Measurements from ENCODE around the gene KIAA0232.
A peak's percentile ranks its signal among the peaks of the same experiment; 100 is the strongest.
"Not testable (repeated sequence)": the region's sequence is repeated elsewhere in the genome, so short reads cannot be mapped to it uniquely, and the experiment has no call there.

Gene KIAA0232

DNA sequence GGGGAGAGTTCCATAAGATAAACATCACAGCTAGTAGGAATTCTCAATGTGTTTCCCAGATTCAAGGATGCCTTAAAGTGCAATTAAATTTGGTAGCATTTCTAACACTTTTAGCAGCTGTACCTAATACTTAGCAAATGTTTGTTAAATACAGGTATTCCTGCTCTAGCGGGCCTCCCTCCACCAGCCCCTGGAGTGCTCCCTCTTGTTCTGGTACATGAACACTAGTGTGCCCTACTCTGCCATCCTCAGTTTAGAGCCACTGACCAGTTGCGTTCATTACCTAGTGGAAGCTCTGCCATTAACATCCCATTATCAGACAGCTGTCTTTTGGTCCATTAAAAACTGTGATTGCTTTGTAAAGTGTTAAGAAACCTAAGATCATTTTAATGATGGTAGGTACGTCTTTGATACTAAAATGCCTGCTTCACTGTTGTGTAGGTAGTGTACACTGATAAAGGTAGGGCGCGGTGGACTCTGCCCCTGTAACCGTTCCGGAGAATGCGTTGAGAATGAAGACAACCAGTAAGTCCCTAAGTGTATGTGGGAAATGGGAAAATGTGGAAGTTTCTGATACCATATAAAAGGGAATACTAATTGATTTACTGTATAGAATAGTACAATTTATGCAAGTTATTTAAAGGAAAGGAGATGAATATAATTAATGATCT, 21.7 kb downstream of the KIAA0232 start:
- DNase-seq (ENCODE audit: low read depth), result no peak

- no peak for DNase-seq (ENCODE audit: low read depth)
Measured at GRCh38 chr4:6806924-6807626, 24.5 kb downstream of the KIAA0232 start.

DNA sequence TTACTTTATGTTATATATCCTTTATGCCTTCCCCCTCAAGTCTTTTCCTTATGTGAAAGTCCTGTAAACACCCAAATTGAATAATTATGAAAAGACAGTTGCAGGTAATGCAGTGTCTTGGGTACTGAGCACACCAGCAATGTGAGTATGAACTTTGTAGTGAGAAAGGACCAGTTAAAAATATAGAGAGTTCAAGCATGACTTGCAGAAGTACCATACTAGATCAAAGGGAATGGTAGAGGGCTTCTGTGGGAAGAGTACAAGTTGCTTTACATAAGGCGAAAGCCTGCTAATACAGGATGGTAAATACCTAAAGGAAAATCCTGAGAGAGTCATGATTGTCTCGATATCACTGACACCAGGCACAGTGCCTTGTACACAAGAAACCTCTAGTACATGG, 25.7 kb downstream of the KIAA0232 start:
- no peak for DNase-seq (ENCODE audit: low read depth)

DNA sequence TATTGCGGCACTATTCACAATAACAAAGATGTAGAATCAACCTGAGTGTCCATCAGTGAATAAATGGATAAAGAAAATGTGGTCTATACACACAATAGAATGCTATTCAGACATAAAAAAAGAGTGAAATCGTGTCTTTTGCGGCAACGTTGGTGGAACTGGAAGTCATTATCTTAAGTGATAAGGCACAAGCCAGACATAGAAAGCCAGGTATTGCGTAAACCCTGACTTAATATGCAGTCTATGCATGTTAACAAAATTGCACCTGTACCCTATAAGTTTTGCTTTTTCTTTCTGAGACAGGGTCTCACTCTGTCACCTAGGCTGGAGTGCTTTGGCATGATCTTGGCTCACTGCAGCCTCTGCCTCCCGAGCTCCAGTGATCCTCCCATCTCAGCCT, 28.6 kb downstream of the KIAA0232 start:
- DNase-seq (ENCODE audit: low read depth), result no peak

DNA sequence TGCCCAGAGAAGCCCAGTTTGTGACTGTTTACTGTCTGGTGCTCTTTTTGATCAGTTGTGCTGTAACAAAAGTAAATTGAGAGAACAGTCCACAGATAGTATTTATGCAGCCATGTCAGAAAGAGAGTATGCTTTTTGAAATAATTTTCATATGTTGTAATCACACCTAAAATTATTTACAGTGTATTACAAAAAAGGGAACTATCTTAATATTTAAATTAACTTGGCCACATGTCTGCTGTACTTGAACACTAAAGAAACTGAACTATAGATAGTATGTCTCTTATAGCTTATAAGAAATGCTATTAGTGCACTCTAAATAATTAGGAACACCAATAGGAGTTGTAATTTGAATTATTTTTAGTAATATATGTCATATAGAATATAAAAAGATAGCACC, 30.2 kb downstream of the KIAA0232 start:
- DNase-seq (ENCODE audit: low read depth), result no peak

DNA sequence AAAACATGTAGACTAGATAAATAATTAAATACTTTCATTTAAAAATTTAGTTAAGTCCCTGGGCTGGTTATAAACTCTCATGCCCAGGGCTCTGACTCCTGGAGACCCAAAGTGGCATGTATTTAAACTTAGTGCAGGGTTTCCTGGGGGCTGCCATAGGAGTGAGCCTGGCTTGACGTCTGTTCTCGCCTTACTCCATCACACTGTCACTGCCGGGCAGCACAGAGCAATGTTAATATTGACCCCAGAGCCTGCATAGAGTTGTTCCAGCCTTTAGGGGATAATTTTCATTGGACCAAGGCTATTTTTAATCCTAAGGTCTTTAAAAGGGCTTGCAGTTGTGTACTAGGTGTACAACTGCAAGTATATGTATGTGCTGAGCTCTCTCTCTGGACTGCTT, 31.2 kb downstream of the KIAA0232 start:
- no peak for DNase-seq (ENCODE audit: low read depth)

- DNase-seq (ENCODE audit: low read depth), result no peak
Measured at GRCh38 chr4:6815029-6815836, 32.7 kb downstream of the KIAA0232 start.

- DNase-seq (ENCODE audit: low read depth), result no peak
Measured at GRCh38 chr4:6819295-6819694, 36.8 kb downstream of the KIAA0232 start.

GRCh38 chr4:6820695-6821094, 38.2 kb downstream of the KIAA0232 start:
- no peak for DNase-seq (ENCODE audit: low read depth)

GRCh38 chr4:6824071-6824470, 41.5 kb downstream of the KIAA0232 start:
- DNase-seq (ENCODE audit: low read depth), result no peak

GRCh38 chr4:6824772-6825402, 42.4 kb downstream of the KIAA0232 start:
- DNase-seq (ENCODE audit: low read depth), result no peak

DNA sequence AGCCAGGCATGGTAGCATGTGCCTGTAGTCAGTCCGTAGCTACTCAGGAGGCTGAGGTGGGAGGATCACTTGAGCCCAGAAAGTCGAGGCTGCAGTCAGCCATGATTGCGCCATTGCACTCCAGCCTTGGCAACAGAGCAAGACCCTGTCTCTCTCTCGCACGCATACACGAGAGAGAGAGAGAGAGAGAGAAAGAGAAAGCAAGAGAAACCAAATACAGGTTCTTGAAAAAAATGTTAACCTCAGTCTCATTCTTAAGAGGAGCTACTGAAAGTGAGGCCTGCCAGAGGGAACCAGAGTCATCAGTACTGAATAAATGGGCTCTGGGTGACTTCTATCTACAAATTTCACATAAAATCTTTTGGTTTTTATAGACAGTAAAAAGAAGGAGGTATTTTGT, 42.9 kb downstream of the KIAA0232 start:
- no peak for DNase-seq (ENCODE audit: low read depth)

DNA sequence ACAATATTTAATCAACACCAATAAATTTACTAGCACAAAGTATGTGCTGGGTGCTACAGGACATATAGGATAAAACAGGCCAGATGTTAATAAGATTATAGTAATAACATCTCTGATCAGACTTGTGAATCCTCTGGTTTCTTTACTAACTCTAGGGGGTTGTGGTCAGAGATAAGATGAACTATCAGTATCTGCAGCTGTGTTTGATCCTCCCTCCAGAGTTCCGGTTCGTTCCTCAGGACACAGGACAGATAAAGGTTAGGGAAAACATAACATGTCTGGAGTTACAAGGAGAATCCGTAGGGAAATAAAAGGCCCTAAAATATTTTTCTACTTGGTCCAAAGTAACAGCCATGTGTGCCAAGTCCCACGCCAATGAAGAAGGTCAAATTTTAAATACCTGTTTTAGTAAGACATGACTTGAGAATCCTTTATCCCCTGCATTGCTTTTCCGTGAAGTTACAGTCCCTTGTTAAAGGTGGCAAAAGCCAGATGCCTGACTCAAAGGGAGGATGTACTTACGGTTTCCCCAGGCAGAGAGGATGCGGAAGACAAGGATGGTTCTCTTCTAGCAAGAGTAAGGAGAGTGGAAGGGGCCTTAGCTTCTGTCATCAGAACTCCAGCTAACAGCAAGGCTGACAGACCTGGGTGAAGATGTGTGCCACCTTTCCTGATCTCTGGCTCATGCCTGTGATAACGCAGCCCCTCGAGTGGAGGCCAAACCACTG, 44.4 kb downstream of the KIAA0232 start:
- DNase-seq (ENCODE audit: low read depth), result no peak

GRCh38 chr4:6829086-6829485, 46.6 kb downstream of the KIAA0232 start:
- DNase-seq (ENCODE audit: low read depth), result no peak

DNA sequence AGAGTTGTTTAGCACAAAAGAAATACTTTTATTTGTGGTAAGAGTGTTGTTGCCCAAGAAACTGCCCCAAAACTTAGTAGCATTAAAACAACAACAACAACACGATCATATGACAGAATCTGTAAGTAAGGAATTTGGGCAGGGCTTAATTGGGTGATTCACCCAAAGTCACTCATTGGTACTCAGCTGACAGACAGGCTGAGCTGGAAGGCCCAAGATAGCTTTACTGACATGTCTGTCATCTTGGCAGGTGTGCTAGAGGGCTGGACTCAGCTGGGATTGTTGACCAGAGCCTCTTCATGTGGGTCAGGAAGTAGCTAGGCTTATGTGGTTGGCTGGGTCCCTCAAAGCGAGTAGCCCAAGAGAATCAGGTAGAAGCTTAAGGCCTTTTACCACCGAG, 52.3 kb downstream of the KIAA0232 start:
- DNase-seq (ENCODE audit: low read depth), result peak; percentile 27

DNA sequence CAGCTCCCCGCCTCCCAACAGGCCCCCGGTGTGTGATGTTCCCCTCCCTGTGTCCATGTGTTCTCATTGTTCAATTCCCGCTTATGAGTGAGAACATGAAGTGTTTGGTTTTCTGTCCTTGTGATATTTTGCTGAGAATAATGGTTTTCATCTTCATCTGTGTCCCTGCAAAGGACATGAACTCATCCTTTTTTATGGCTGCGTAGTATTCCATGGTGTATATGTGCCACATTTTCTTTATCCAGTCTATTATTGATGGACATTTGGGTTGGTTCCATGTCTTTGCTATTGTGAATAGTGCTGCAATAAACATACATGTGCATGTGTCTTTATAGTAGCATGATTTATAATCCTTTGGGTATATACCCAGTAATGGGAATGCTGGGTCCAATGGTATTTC, 53.1 kb downstream of the KIAA0232 start:
- DNase-seq (ENCODE audit: low read depth), result not testable (repeated sequence)

DNA sequence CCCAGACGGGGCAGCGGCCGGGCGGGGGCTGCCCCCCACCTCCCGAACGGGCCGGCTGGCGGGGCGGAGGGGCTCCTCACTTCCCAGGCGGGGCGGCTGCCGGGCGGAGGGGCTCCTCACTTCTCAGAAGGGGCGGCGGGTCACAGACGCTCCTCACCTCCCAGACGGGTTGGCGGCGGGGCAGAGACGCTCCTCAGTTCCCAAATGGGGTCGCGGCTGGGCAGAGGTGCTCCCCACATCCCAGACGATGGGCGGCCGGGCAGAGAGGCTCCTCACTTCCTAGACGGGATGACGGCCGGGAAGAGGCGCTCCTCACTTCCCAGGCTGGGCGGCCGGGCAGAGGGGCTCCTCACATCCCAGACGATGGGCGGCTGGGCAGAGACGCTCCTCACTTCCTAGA, 54.6 kb downstream of the KIAA0232 start:
- not testable (repeated sequence) for DNase-seq (ENCODE audit: low read depth)

DNA sequence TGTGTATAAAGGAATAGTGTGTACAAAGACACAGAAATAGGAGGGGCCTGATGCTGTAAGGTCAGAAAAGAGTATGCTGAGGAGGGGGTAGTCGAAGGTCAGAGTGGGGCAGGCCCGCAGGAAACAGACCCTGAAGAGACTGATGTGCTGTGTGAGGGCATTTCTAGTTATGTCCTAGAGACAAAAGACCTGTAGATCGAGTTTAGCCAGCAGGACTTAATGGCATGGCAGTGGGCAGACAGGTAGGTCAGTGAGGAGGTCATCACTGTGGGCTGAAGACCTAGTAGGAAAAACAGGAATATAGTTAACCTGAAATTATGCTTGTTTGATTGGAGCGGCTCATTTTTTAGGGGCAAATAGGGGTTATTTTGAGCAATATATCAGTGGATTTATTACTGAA, 57.1 kb downstream of the KIAA0232 start:
- no peak for DNase-seq (ENCODE audit: low read depth)

GRCh38 chr4:6840062-6840976, 57.8 kb downstream of the KIAA0232 start:
- DNase-seq (ENCODE audit: low read depth), result peak; percentile 85

- no peak for DNase-seq (ENCODE audit: low read depth)
Measured at GRCh38 chr4:6845027-6845426, 62.5 kb downstream of the KIAA0232 start.

GRCh38 chr4:6845574-6845973, 63.0 kb downstream of the KIAA0232 start:
- no peak for DNase-seq (ENCODE audit: low read depth)

Measured in fibroblast of gingiva (primary cell).